Loucy (cell line): ENCODE measurements around the gene LRRC47.
"Not testable (repeated sequence)": the region's sequence is repeated elsewhere in the genome, so short reads cannot be mapped to it uniquely, and the experiment has no call there.

Source experiments
- H2AFZ ChIP-seq: fragments of 200-600 bp; sonication (generic); 2 replicates; pipeline ENCODE4 v1.6.0; 2016; ENCODE audit warnings: antibody characterized with exemption, mild to moderate bottlenecking, low read length, moderate library complexity
- H3F3A ChIP-seq: fragments of 200-600 bp; 2 replicates; pipeline ENCODE4 v1.6.0; 2016; ENCODE audit warnings: antibody characterized with exemption, low read depth, mild to moderate bottlenecking
- H3K27me3 ChIP-seq: fragments of 200-600 bp; sonication (generic); 2 replicates; pipeline ENCODE4 v1.6.1; 2014; ENCODE audit warnings: low read length, mild to moderate bottlenecking; ENCODE audit not compliant: insufficient read depth, poor library complexity, severe bottlenecking
- H3K36me3 ChIP-seq: fragments of 200-600 bp; sonication (generic); 2 replicates; pipeline ENCODE4 v1.6.1; 2016; ENCODE audit warnings: low read length; ENCODE audit not compliant: insufficient read depth
- H3K4me1 ChIP-seq: fragments of 200-600 bp; sonication (generic); 2 replicates; pipeline ENCODE4 v1.5.1; 2014; ENCODE audit warnings: low read length, mild to moderate bottlenecking; ENCODE audit not compliant: insufficient read depth, poor library complexity, severe bottlenecking
- H3K4me2 ChIP-seq: fragments of 200-600 bp; sonication (generic); 2 replicates; pipeline ENCODE4 v1.6.0; 2014; ENCODE audit warnings: antibody characterized with exemption, low read length, low read depth, mild to moderate bottlenecking; ENCODE audit not compliant: poor library complexity, severe bottlenecking
- H3K4me3 ChIP-seq: fragments of 200-600 bp; sonication (generic); 2 replicates; pipeline ENCODE4 v1.5.1; 2014; ENCODE audit warnings: low read length, mild to moderate bottlenecking, mixed read lengths; ENCODE audit not compliant: poor library complexity, severe bottlenecking
- H3K79me2 ChIP-seq: fragments of 200-600 bp; sonication (generic); 2 replicates; pipeline ENCODE4 v1.6.1; 2014; ENCODE audit warnings: low read length; ENCODE audit not compliant: insufficient read depth
- H3K9ac ChIP-seq: fragments of 200-600 bp; sonication (generic); 2 replicates; pipeline ENCODE4 v1.6.0; 2014; ENCODE audit warnings: mild to moderate bottlenecking, low read depth, low read length, moderate library complexity; ENCODE audit not compliant: poor library complexity, severe bottlenecking
- H3K9me2 ChIP-seq: fragments of 200-600 bp; sonication (generic); replicated peaks from 2 replicates; pipeline ENCODE4 v1.6.1; 2016; ENCODE audit warnings: low read depth, low read length, mixed read lengths
- H3K9me3 ChIP-seq: fragments of 200-600 bp; sonication (generic); 2 replicates; pipeline ENCODE4 v1.6.1; 2014; ENCODE audit warnings: mild to moderate bottlenecking, antibody characterized with exemption, low read length, low read depth; ENCODE audit not compliant: insufficient read depth
- H4K20me1 ChIP-seq: fragments of 200-600 bp; sonication (generic); 2 replicates; pipeline ENCODE4 v1.6.0; 2014; ENCODE audit warnings: antibody characterized with exemption, low read length, mild to moderate bottlenecking; ENCODE audit not compliant: insufficient read depth, poor library complexity, severe bottlenecking
- CTCF ChIP-seq: fragments of 200-600 bp; sonication (generic); conservative IDR thresholded peaks from 2 replicates; pipeline ENCODE4 v1.5.1; 2014; ENCODE audit warnings: mild to moderate bottlenecking, antibody characterized with exemption, low read length
- EZH2phosphoT487 ChIP-seq: fragments of 200-600 bp; IDR thresholded peaks from 2 replicates; pipeline ENCODE4 v1.6.1; 2018; ENCODE audit warnings: antibody characterized with exemption, mild to moderate bottlenecking, moderate library complexity, borderline replicate concordance

LRRC47 gene

GRCh38 chr1:3814771-3815561 is 18.7 kb upstream of the LRRC47 start:
- Histone ChIP-seq H3K27me3 (no peaks in the 10 kb centered on the region), H3K4me1 (no peaks in the 10 kb centered on the region), H3K79me2 (no peaks in the 10 kb centered on the region), H3K4me2 (no peak overlapping the region), H3K4me3 (no peak overlapping the region), H3K36me3 (no peaks in the 10 kb centered on the region), H3K9ac (no peak overlapping the region), H4K20me1 (no peaks in the 10 kb centered on the region), H3K9me3 (no peaks in the 10 kb centered on the region), H3K9me2 (no peaks in the 10 kb centered on the region), H2AFZ (no peak overlapping the region), H3F3A (no peaks in the 10 kb centered on the region)
- TF ChIP-seq CTCF: no peak
- TF ChIP-seq EZH2phosphoT487: no peak

- no peaks in the 10 kb centered on the region for H3K4me1 ChIP-seq
- no peaks in the 10 kb centered on the region for H4K20me1 ChIP-seq
- H3F3A ChIP-seq: no peaks in the 10 kb centered on the region
- H3K36me3 ChIP-seq: no peaks in the 10 kb centered on the region
- H3K9ac ChIP-seq: no peak overlapping the region
- H3K27me3 ChIP-seq: no peaks in the 10 kb centered on the region
- no peak overlapping the region for H3K4me2 ChIP-seq
- no peaks in the 10 kb centered on the region for H3K9me3 ChIP-seq
- TF ChIP-seq CTCF (no peak), EZH2phosphoT487 (no peak)
- H2AFZ ChIP-seq: no peak overlapping the region
- H3K4me3 ChIP-seq: no peak overlapping the region
- H3K9me2 ChIP-seq: no peaks in the 10 kb centered on the region
- no peaks in the 10 kb centered on the region for H3K79me2 ChIP-seq
These were observed 17.8 kb upstream of the LRRC47 start for GRCh38 chr1:3814065-3814464.

GRCh38 chr1:3811595-3811911 is 15.3 kb upstream of the LRRC47 start:
- H2AFZ ChIP-seq: no peak overlapping the region
- no peaks in the 10 kb centered on the region for H3K79me2 ChIP-seq
- no peaks in the 10 kb centered on the region for H3K9me2 ChIP-seq
- no peak overlapping the region for H3K4me2 ChIP-seq
- H3K4me1 ChIP-seq: no peaks in the 10 kb centered on the region
- no peaks in the 10 kb centered on the region for H3K27me3 ChIP-seq
- H3K4me3 ChIP-seq: no peak overlapping the region
- no peaks in the 10 kb centered on the region for H3K36me3 ChIP-seq
- no peaks in the 10 kb centered on the region for H4K20me1 ChIP-seq
- H3F3A ChIP-seq: no peaks in the 10 kb centered on the region
- no peaks in the 10 kb centered on the region for H3K9me3 ChIP-seq
- no peak overlapping the region for H3K9ac ChIP-seq
- no peak for TF ChIP-seq CTCF
- no peak for TF ChIP-seq EZH2phosphoT487

- not testable (repeated sequence) for H4K20me1 ChIP-seq, H3K9me3 ChIP-seq, H3K4me2 ChIP-seq, H3K4me3 ChIP-seq, H3K9ac ChIP-seq, H3K27me3 ChIP-seq, H3K9me2 ChIP-seq, H3K4me1 ChIP-seq, H3K79me2 ChIP-seq, H3F3A ChIP-seq, H2AFZ ChIP-seq, H3K36me3 ChIP-seq
These were observed 14.0 kb upstream of the LRRC47 start for GRCh38 chr1:3810149-3810761.
